Dedifferentiated amniotic fluid mesenchymal stem cell (primary cell): Measurements from ENCODE around the gene MAP10.
"Not testable (repeated sequence)": the region's sequence is repeated elsewhere in the genome, so short reads cannot be mapped to it uniquely, and the experiment has no call there.

ENCODE experiments used
- DNase-seq: peaks from one replicate; pipeline ENCODE4 v3.0.0-alpha.2; 2016; ENCODE audit errors: extremely low spot score

The MAP10 gene, protein sequence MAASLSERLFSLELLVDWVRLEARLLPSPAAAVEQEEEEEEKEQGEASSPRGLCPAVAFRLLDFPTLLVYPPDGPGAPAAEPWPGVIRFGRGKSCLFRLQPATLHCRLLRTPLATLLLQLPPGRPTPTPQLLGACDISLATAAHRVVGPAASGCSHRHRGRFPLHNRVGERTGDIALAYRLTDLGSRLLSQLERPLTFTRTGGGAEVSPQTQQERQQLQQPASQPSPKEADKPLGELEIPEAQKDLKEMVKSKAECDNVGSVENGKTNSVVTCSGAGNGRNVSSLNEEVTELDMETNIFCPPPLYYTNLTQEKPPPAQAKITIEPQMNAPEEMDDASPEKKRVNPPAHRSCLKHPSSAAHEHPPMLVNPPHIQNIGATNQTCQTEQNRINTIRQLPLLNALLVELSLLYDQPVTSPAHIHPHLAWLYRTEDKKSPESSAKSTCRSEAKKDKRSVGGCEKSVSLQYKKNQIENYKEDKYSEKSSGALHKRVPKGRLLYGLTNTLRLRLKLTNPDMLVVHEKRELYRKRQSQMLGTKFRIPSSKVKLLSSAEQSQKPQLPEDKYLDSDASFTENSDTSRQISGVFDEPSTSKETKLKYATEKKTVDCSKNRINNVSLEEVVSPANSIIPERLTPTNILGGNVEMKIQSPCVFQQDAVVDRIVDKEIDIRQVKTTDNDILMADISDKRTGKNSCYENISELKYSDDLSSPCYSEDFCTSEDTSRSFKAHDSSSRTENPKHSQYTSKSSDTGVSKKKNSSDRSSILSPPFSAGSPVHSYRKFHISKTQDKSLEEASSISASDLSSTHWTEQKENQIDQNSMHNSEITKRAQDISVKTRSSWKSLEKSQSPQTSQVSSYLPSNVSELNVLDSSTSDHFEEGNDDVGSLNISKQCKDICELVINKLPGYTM

DNA sequence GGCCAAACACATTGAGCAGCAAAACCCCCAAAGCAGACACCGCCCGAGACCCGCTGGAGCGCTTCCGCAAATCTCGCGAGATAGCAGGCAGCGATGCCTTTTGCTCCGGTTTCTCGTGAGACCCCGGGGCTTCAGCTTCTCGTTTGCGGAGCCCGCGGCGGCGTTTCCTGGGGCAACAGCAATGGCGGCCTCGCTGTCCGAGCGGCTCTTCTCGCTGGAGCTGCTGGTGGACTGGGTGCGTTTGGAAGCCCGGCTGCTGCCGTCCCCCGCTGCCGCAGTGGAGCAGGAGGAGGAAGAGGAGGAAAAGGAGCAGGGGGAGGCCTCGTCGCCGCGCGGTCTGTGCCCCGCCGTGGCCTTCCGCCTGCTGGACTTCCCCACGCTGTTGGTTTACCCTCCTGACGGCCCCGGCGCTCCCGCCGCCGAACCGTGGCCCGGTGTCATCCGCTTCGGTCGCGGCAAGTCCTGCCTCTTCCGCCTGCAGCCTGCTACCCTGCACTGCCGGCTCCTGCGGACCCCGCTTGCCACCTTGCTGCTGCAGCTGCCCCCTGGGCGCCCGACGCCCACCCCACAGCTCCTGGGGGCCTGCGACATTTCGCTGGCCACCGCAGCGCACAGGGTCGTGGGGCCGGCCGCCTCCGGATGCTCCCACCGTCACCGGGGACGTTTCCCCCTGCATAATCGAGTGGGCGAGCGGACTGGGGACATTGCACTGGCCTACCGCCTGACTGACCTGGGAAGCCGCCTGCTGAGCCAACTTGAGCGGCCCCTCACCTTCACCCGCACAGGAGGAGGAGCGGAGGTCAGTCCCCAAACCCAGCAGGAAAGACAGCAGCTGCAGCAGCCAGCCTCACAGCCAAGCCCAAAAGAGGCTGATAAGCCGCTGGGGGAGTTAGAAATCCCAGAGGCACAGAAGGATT, at the start of gene MAP10:
TSS of gene MAP10 (plus strand) at position 148 of the 917 bp plus-strand sequence. CDS start at position 182, 34 bp downstream.
- DNase-seq = peak; percentile 62

DNA sequence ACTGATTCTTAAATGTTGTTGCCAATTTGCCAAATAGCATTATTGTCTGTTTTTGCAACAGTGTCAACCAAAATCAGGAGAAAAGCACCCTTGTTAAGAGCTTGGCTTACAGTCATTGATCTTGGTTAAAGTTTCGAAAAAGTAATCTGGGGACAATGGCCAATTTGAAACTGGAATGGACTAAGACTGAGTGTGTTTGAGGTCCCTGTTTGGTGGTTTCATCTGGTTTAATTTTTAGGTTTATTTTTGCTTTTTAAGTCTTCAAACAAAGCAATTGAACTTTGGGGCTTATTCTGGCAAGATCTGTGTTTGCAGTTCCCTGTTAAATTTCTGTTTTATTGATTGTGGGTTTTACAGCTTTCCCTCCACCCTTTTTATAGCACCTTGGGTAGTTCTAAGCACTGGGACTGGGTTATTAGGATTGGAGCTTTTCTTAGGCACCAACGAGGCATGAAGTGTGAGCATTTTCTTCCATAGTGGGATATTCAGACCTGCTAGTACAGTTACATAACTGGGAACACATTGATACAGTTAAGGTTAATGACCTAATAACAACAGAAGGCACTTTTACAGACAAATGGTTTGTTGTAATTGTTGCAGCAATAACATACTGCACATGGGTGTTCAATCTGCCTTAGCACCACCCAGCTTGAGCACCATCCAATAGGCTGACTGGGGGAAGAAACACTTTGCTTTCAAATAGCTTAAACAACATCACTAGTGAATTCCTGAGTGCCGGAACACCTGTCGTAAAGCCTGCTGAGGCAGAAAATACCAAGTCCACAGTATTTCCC, 40.6 kb upstream of the MAP10 start:
- DNase-seq = no peak

DNA sequence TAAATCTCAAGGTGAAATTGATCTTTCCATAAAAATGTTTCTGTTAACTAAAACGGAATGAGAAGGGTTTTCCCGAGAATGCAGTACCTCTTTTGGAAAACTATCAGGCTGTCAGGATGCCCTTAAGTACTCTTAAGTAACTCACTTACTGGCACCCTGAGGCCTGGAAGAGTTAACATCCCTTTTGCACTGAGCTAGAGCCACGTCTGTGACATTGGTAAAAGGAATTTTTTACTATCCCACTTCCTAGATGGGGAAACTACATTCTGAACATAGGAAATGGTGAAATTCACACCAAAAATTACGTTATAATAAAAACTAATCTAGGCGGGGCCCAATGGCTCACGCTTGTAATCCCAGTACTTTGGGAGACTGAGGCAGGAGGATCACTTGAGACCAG, 39.7 kb upstream of the MAP10 start:
- DNase-seq = no peak

DNA sequence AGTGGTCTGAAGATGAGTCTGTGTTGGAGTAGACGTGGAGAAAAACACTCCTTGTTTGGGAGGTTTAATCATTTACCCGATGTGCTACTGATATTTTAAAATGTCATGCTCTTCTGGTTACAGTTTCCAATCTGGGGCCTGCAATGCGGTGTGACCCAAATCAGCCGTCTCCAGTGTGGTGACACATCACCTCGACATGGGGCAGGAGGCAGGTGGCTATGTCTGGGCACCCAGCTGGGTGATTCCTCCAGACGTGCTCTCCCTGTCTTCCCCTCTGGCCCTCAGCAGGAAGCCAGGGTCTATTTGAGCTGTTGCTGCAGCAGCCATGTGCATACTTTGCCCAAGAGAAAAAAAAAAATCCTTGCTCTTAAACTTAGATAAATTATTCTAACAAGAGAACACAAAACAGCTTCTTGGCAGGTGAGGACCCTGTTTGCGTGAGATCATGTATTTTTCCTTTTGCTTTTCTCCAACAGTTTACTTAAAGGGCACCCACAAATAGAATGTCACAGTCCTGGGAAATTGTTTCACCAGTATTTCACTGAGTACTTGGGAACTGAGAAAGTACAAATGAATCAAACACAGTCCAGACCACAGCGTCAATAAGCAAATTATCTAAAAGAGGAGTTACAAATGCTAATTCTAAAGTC, 38.9 kb upstream of the MAP10 start:
- DNase-seq = no peak

DNA sequence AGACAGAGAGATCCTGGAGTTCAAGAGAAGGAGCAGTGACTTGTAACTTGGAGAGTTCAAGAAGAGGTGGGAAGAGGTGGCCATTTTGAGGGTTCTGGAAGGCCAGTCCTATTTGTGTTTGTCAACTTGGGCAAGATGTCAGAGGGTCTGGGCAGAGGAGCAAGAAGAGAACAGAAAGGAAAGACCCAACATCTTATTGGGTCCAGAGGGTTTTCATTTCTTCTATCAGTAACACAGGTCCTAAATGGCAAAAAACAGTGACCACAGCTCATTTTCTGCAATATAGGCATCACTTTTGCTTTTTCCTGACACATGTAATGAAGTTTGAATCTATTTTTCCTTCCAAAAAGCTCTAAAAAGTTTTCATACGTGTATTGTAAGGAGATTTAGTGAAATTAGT, 38.3 kb upstream of the MAP10 start:
- no peak for DNase-seq

DNA sequence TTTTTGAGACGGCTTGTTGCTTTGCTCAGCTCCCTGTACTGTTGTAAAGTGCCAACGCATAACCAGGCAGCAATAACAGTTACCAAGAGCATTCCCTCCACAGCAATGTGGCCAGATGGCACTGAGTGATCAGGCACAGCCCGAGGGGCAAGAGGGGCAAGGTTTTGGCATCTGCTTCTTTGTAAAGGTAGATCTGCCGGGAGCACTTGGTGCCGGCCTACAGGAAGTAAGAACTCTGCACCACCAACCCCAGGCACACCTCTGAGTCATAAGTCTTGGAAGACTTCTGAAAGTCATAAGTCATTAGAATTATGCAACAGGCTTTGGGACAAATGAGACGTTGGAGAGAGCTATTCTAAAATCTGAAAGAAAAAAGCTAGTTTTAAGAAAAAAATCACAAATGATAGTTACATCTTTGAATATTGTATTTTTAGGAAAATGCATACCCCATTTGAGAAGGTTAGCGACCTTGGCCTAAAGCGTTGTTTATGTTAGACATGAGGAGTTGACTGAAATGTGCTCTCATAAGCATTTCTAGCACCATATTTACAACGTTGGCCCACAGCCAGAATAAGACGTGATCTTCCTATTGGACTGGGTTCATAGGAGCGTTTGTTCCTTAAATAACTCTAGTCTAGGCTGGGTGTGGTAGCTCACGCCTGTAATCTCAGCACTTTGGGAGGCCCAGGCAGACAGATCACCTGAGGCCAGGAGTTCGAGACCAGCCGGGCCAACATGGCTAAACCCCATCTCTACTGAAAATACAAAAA, 37.7 kb upstream of the MAP10 start:
- DNase-seq = no peak

DNA sequence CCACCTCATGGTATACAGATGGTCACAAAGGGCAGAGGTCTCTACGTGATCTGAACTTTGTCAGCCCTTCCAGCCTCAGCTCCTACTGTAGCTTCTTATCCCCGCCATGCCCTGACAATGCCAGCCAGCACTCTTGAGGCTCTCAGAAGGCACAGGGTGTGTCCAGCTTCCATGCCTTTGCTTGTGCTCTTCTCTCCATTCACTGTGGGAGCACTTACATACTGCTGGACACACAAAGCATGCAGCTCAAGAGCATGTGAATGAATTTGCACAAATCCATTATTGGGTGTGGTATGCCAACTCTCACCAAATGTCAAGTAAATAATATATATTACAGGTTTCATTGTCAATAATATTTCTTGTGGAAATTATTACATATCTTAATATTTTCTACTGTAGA, 36.4 kb upstream of the MAP10 start:
- DNase-seq = no peak

DNA sequence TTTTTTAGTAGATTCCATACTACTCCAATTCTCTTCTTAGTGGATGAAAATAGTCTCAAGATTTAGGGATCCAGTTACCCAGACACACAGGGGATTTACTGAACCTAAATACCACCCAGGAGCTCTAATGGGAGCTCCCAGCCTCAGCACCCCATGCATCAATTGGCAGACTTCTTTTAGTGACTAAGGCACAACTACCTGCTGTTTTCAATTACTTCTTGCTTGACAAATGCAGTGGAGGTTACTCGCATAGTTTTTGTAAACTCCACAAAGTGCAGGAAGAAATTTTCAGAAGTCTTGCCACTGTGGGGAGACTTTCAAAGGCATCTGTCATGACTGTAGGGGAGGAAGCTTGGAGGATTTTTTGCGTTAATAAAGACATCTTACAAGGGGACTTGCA, 35.5 kb upstream of the MAP10 start:
- no peak for DNase-seq

DNA sequence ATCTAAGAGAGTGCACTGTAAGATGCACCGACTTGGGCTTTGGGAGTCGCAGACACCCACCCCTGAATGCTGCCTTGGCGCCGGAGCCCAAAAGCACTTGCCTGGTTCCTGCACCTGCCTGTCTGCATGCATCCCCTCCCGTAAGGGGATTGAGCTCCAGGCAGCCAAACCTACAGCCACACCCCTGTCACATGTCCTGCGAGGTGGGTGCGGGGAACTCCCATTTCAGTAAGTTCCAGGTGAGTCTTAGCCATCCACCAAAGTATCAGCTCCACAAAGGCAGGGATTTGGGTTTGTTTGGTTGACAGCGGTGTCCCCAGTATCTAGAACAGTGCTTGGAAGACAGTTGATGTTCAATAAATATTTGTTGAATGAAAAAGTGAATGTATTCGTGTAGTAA, 31.5 kb upstream of the MAP10 start:
- DNase-seq = no peak

DNA sequence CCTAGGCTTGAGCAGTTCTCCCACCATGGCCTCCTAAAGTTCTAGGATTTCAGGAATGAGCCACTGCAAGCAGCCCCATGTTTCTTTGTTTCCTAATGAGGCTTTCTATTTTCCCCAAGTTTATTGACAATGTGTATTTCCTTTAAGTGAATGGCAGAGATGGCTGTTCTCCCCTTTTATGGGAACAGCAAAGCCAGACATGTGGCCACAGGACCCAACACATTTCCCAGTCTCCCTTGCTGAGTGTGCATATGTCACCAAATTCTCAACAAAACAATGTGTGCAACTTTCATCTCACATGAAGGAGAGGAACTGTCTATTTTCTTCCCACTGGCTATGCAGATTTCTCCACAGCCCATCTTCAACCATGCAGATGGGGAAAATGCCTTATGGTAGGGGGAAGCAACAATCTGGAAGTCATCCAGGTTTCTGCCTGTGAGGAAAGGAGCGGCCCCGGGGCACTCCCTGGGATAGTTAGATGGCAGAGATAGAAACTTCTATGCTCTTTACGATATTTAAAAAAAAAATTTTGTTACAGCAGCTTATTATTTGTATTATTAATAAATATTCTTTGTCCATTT, 28.6 kb upstream of the MAP10 start:
- no peak for DNase-seq

DNA sequence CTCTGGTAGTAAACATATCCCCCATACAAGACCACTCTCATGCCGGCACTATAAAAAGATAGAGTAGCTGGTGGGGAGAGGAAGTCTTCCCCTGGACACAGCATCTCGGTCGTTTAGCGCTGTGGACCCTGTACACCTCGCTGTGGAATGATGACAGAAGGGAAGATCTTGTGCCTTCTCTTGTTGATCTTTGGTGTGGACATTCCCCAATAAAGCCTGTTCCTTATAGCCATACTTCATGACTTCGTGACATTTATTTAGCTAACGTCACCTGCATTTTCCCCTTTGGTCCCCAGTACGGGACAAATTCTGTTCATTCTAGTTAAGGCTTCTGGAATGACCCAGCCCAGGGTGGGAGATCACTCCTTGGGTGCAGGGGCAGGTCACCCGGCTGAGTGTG, 24.9 kb upstream of the MAP10 start:
- DNase-seq = no peak

DNA sequence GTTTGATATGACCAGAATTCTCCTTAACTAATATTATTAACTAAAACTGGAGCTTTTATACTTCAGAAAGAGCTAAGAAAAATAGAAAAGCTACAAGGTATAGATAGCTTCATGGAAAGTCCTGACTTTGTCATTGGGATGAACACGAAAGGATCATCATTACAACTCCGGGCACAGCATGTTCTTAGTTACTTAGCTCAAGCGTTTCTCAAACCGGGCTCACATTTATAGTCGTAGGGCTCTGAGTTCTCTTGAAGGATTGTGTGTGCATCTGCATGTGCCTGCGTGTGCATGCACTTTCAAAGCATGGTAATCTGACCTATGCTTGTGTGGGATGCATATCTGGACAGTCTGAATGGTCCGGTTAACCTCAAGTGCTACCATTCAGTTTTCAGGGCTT, 20.4 kb upstream of the MAP10 start:
- DNase-seq = no peak

DNA sequence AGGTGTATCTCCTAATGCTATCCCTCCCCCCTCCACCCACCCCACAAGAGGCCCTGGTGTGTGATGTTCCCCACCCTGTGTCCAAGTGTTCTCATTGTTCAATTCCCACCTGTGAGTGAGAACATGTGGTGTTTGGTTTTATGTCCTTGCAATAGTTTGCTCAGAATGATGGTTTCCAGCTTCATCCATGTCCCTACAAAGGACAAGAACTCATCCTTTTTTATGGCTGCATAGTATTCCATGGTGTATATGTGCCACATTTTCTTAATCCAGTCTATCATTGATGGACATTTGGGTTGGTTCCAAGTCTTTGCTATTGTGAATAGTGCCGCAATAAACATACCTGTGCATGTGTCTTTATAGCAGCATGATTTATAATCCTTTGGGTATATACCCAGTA, 19.6 kb upstream of the MAP10 start:
- DNase-seq = not testable (repeated sequence)

DNA sequence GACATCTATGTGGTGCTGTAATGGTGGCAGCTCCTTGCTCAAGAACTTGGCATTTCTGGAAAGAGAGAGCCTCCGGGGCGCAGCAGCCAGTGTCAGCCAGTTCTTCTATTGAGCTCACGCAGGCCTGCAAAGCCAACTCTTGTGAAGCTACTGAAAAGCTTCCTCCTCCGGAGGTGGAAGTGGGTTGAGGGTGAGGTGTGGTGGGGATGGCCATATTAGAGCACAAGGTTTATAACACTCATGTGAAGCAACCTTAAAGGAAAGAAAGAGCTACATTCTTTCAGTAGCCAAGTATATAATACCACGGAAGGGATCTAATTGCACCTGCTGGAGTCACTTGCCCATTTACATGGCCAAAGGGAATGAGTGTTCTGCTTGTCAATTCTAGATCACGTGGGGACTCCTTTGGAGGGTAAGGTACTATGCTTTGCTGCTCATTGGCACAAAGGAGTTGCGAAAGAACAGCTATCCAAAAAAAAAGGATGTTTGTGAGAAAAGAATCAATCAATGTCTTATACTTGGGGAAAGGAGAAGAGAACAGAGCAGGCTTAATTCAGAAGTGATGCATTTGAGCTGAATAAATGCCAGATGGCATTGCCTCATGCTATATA, 18.3 kb upstream of the MAP10 start:
- DNase-seq = no peak

DNA sequence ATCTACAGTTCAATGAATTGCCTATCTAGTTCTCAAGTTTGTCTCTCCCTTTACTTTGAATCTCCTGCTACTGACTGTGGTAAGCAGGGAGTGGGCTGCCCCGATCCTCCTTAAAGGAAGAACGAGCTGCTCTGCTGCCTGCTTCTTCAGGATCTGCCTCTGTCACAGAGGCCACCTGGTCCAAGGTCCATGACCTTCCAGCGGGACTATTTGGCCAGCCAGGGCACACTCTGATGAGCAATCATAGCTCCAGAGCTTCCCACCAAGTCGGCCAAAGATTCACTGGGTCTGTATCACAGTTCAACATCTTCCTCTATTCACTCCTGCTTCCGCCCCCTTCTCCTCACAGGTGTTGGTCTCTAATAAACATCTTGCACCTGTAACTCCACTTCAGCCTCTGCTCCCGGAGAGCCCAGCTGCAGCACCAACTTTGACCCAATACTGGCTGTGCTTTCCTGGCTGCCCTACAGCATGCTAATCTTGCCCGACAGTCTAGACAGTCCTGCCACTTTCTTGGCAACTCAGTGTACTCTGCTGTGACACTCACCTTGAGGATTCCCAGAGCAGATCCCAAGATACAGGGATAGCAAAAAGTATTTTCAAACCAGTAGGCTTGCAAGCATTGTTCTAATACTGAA, 16.9 kb upstream of the MAP10 start:
- DNase-seq = no peak

DNA sequence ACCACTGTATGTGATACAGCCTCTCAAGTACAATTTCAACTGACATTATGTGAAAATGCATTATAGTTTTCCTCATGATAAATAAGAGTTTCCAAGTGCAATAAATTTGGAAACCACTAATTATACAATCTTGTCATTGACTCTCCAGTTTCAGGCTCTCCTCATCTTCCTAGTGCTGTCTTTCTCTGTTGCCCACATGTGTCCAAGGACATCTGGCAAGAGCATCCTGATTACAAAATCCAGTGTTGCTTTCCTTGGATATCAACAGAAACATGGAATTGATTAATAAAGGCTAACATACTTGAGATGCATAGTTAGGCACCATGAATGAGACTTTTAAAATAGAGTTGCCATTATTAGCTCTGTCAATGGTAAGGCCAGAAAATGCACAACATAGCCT, 15.6 kb upstream of the MAP10 start:
- DNase-seq = no peak

DNA sequence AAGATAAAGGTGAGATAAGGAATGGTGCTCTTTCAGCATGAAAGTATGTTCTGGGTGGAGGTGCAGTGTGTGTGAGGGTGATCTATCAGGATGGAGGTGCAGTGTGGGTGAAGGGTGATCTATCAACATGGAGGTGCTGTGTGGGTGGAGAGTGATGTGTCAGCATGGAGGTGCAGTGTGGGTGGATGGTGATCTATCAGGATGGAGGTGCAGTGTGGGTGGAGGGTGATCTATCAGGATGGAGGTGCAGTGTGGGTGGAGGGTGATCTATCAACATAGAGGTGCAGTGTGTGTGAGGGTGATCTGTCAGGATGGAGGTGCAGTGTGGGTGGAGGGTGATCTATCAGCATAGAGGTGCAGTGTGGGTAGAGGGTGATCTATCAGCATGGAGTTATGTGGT, 12.3 kb upstream of the MAP10 start:
- DNase-seq = no peak

DNA sequence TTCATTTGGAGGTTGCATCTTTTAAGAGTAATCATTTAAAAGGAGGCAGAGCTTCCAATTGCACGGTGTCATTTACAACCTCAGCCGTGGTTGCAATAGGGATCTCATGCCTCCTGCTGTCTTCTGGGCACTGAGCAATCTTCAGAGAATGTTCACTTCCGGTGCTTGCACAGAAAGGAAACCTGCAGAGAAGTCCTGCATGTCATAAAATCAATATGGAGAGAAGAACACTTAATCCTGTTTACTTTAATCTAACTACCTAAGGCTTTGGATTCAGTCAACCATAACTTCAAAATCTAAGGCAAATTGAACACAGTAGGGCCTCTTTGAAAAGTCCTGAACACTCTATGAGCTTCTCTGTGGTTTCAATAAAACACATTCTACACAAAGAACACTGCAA, 11.3 kb upstream of the MAP10 start:
- DNase-seq = peak; percentile 46
